ENCODE measurements around the gene TACC3.
"Not testable (repeated sequence)": the region's sequence is repeated elsewhere in the genome, so short reads cannot be mapped to it uniquely, and the experiment has no call there.

Gene TACC3

GRCh38 chr4:1721003-1721665, at the start of gene TACC3, which contains the start of gene TMEM129:
TACC3 (plus strand) TSS chr4:1721521; CDS start chr4:1723422, 1,901 bp downstream.
TMEM129 (minus strand) TSS chr4:1721323; CDS start chr4:1720837, 486 bp downstream.
- DNase-seq: peak; percentile 96

DNA sequence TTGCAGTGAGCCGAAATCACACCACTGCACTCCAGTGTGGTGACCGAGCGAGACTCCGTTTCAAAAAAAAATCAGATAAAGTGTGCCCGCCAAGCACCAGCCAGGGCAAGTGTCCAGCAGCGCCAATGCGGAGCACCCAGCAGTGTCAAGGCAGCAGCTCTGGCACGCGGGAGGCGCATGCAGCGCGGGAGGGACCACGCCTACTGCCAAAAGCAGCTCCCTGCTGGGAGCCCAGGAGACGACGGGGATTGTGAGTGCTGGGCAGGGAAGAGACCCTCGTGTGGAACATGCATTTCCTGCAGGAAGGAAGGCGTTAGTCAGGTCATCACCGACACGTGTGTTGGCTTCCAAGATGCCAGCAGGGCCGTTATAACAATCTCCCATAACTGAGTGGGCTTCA, 47.6 kb upstream of the TACC3 start:
- no peak for DNase-seq

- no peak for DNase-seq
Measured at GRCh38 chr4:1674682-1675081, 46.6 kb upstream of the TACC3 start.

GRCh38 chr4:1675136-1675801, 46.1 kb upstream of the TACC3 start:
- DNase-seq: no peak

- no peak for DNase-seq
Measured at GRCh38 chr4:1675802-1676137, 45.6 kb upstream of the TACC3 start.

DNA sequence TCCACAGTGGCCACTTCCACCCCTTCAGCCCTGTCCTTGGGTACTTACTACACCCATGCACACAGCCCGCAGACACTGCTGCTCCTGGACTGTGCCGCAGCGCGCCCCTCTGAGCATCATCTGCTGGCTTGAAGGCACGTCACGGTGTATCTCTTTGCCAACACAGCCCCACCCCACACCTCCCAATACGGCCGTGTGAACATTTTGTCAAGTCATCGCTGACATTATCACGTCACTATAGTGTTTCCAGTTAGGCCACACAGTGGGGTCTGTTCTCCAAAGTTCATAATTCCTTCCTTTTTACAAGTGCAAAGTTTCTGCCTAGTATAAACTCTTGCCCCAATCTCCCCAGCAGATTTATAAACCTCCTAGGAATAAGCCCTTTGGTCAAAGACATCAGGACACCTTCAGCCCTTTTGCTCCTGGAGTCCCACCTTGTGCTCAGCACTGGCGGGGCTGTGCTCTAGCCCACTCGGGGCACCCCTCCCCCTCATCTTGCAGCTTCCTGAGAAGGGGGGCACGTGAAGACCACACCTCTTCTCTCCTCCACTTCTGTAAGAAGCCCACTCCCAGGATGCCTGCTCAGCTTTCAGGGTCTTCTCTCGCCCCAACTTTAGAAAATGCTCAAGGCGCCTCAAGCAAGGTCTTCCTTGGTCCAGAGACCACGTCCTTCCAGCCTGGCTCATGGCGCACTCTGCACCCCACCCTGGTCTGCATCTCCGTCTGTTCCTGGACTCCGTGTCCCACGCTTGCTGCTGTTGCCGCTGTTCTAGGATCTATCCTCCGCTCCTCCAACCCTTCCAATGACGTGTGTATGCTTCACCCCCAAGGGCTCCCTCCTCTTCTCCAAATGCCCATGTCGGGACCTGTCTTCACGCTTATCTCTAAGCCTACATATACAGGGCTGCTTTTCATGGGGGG, 44.5 kb upstream of the TACC3 start:
- no peak for DNase-seq

DNA sequence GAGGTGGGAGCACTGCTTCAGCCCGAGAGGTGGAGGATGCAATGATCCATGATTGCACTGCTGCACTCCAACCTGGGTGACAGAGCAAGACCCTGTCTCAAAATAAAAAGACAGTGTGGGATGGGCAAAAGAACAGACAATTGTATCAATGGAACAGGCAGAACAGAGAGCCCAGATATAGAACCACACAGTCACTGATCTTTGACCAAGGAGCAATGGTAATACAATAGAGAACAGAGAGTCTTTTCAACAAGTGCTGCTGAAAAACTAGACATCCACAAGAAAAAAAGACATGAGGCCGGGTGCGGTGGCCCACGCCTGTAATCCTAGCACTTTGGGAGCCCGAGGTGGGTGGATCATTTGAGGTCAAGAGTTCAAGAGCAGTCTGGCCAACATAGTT, 43.1 kb upstream of the TACC3 start:
- no peak for DNase-seq

GRCh38 chr4:1682860-1683259, 38.5 kb upstream of the TACC3 start:
- DNase-seq: no peak

- DNase-seq: no peak
Measured at GRCh38 chr4:1683261-1683735, 38.0 kb upstream of the TACC3 start.

DNA sequence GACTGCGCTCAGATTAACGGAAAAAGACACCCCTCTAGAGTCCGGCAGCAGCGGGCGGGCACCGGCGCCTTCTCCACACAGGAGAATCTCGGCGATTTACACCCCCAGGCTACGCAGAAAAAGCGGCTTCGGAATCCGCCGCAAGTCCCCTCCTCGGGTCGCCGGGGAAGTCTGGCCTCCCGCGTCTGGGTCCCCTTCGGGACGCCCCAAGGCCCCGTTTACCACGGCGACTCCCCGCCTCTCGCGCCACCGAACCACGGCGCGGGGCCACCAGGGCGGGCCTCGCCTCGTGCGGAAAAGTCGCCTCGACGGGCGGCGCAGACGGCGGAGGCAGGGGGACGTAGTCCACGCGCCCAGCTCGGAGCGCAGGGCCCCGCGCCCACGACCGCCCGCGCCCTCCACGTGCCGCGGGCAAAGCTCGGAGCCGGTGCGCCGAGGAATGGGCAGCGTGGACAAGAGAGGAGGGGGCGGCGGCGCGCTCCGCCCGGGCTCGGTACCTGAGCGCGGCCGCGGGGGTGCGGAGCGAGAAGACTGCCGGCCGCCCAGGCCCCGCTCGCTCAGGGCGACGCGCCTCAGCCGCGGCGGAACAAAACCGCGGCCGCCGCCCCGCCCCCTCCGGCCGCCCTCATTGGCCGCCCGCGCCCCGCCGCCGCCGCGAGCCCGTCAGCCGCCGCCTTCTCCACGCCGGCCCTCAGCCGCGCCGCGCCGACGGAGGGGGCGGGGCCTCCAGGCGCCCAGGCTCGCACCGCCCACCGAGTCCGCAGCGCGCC, 37.4 kb upstream of the TACC3 start, which contains the start of gene FAM53A:
TSS of gene FAM53A (minus strand) at position 578 of the 770 bp plus-strand sequence. CDS start 15,572 bp downstream, outside the sequence.
- peak; percentile 84 for DNase-seq

- no peak for DNase-seq
Measured at GRCh38 chr4:1684506-1685234, 36.7 kb upstream of the TACC3 start.

DNA sequence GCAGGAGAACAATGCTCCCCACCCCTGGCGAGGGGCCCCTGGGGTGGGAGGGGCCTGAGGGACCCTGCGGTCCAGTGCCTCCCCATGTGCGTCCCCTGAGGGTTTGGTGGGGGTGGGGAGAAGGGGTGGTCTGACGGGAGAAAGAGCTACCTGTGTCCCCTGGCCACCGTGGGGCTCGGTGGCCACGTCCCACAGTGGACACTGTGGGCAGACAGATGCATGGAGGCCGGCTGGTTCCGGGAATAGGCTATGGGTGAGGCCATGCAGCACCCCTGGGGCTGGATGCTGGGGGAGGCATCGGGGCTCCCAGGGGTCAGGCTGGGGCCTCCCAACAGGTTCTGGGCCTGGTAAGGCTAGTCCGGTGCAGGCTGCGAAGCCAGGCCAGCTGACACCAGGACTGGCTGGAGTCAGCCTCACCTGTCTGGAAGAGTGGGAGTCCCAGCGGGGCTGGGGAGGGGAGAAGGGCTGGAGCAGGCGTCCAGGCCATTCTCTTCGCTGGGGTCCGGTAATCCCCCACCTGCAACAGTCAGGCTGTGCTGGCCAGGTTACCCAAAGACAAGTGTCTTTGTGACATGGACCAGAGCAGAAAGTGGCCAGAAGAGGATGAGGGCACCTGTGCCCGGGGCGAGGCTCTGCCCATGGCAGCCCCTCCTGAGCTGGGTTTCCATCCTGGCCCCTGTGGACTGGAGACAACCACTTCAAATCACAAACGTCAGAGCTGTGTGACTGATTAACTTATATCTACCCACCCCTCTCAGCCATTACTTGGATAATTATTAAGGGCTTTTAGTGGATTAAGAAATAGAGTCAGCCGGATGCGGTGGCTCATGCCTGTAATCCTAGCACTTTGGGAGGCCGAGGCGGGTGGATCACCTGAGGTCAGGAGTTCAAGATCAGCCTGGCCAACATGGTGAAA, 35.8 kb upstream of the TACC3 start:
- no peak for DNase-seq

GRCh38 chr4:1686440-1687036, 34.8 kb upstream of the TACC3 start:
- no peak for DNase-seq

GRCh38 chr4:1690698-1691097, 30.6 kb upstream of the TACC3 start:
- DNase-seq: no peak

GRCh38 chr4:1691737-1692373, 29.5 kb upstream of the TACC3 start:
- no peak for DNase-seq

GRCh38 chr4:1693131-1693896, 28.0 kb upstream of the TACC3 start:
- peak; percentile 90 for DNase-seq

GRCh38 chr4:1695913-1696312, 25.4 kb upstream of the TACC3 start:
- DNase-seq: no peak

DNA sequence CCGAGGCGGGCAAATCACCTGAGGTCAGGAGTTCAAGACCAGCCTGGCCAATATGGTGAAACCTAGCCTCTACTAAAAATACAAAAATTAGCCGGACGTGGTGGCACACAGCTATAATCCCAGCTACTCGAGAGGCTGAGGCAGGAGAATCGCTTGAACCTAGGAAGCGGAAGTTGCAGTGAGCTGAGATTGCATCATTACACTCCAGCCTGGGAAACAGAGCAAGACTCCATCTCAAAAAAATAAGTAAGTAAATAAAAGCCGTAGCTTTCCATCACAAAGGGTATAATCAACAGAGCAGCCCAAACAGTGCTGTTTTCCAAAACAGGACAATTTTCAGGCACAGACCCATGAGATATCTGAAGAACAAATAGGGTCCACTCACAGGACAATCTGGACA, 19.6 kb upstream of the TACC3 start:
- DNase-seq: not testable (repeated sequence)

GRCh38 chr4:1703867-1704266, 17.5 kb upstream of the TACC3 start:
- DNase-seq: no peak

All from NCI-H2029 (cell line).